Measurements from ENCODE around the gene BCAP31. TPM values are rescaled to one million over a fixed set of nuclear protein-coding genes. Genes with fewer than 3 reads are reported as not detected.

Gene BCAP31
- total RNA-seq, 1 experiment from 2014 or later: 150 TPM

DNA sequence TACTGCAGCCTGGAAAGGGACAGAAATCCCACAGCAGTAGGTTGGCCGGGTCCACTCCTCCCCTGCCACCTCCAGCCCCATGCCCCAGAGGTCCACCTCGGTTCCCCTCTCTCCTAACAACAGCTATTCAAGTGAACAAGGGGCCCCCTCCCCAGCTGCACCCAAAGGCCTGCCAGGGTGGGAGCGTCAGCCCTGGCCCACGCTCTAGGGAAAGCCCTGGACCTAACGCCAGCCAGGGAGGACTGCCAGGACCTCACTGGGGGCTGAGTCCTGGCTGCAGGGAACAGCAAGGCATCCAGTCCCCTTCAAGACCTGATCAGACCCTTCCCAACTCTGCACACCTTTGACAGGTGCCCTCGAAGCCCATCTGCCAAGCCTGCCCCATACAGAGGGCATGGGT, 23.2 kb downstream of the BCAP31 start (continued):
- no peak for TF ChIP-seq AR (CRISPR knock-in tag; IDR thresholded peaks at IDR 0.05)
- TF ChIP-seq, protein P1, sequence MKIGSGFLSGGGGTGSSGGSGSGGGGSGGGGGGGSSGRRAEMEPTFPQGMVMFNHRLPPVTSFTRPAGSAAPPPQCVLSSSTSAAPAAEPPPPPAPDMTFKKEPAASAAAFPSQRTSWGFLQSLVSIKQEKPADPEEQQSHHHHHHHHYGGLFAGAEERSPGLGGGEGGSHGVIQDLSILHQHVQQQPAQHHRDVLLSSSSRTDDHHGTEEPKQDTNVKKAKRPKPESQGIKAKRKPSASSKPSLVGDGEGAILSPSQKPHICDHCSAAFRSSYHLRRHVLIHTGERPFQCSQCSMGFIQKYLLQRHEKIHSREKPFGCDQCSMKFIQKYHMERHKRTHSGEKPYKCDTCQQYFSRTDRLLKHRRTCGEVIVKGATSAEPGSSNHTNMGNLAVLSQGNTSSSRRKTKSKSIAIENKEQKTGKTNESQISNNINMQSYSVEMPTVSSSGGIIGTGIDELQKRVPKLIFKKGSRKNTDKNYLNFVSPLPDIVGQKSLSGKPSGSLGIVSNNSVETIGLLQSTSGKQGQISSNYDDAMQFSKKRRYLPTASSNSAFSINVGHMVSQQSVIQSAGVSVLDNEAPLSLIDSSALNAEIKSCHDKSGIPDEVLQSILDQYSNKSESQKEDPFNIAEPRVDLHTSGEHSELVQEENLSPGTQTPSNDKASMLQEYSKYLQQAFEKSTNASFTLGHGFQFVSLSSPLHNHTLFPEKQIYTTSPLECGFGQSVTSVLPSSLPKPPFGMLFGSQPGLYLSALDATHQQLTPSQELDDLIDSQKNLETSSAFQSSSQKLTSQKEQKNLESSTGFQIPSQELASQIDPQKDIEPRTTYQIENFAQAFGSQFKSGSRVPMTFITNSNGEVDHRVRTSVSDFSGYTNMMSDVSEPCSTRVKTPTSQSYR (CRISPR knock-in tag; IDR thresholded peaks at IDR 0.05): no peak

GRCh38 chrX:153700376-153700945, 23.7 kb downstream of the BCAP31 start:
- Mint-ChIP-seq H3K27ac (no peak overlapping the region), H3K4me1 (no peaks in the 10 kb centered on the region), H3K27me3 (ENCODE audit: low read depth) (no peaks in the 10 kb centered on the region), H3K36me3 (peaks cover 4% of the 10 kb centered on the region; the same call in 1 of the 2 replicates), H3K9me3 (no peaks in the 10 kb centered on the region), H3K4me3 (no peak overlapping the region)
- POLR2A ChIA-PET: no interaction called here
- CTCF ChIA-PET: interaction anchor here (2.6 kb wide), 1 partner anchor 8 kb away, joined by 6 read pairs; no protein-coding TSS in a partner anchor
- no peak for ATAC-seq
- DNase-seq (ENCODE audit: low spot score): no peak
- TF ChIP-seq, protein P2, sequence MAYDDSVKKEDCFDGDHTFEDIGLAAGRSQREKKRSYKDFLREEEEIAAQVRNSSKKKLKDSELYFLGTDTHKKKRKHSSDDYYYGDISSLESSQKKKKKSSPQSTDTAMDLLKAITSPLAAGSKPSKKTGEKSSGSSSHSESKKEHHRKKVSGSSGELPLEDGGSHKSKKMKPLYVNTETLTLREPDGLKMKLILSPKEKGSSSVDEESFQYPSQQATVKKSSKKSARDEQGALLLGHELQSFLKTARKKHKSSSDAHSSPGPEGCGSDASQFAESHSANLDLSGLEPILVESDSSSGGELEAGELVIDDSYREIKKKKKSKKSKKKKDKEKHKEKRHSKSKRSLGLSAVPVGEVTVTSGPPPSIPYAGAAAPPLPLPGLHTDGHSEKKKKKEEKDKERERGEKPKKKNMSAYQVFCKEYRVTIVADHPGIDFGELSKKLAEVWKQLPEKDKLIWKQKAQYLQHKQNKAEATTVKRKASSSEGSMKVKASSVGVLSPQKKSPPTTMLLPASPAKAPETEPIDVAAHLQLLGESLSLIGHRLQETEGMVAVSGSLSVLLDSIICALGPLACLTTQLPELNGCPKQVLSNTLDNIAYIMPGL (CRISPR knock-in tag; IDR thresholded peaks at IDR 0.05): no peak
- TF ChIP-seq USF2 (CRISPR knock-in tag; IDR thresholded peaks at IDR 0.05) (no peak), CREB1 (CRISPR knock-in tag; IDR thresholded peaks at IDR 0.05) (no peak), ZNF512 (CRISPR knock-in tag; IDR thresholded peaks at IDR 0.05; ENCODE audit: borderline replicate concordance) (no peak), ATF1 (CRISPR knock-in tag; IDR thresholded peaks at IDR 0.05) (no peak), AR (CRISPR knock-in tag; IDR thresholded peaks at IDR 0.05) (no peak), NR3C1 (CRISPR knock-in tag; conservative IDR thresholded peaks at IDR 0.05; ENCODE audit: low read depth) (no peak), GRHL2 (CRISPR knock-in tag; IDR thresholded peaks at IDR 0.05; ENCODE audit: insufficient replicate concordance, severe bottlenecking) (no peak), ZSCAN18 (CRISPR knock-in tag; IDR thresholded peaks at IDR 0.05) (no peak), TP53 (CRISPR knock-in tag; IDR thresholded peaks at IDR 0.05) (no peak), ZNF138 (CRISPR knock-in tag; conservative IDR thresholded peaks at IDR 0.05) (no peak), GTF2I (CRISPR knock-in tag; conservative IDR thresholded peaks at IDR 0.05) (no peak), MLX (CRISPR knock-in tag; IDR thresholded peaks at IDR 0.05) (no peak)
- TF ChIP-seq, protein P3, sequence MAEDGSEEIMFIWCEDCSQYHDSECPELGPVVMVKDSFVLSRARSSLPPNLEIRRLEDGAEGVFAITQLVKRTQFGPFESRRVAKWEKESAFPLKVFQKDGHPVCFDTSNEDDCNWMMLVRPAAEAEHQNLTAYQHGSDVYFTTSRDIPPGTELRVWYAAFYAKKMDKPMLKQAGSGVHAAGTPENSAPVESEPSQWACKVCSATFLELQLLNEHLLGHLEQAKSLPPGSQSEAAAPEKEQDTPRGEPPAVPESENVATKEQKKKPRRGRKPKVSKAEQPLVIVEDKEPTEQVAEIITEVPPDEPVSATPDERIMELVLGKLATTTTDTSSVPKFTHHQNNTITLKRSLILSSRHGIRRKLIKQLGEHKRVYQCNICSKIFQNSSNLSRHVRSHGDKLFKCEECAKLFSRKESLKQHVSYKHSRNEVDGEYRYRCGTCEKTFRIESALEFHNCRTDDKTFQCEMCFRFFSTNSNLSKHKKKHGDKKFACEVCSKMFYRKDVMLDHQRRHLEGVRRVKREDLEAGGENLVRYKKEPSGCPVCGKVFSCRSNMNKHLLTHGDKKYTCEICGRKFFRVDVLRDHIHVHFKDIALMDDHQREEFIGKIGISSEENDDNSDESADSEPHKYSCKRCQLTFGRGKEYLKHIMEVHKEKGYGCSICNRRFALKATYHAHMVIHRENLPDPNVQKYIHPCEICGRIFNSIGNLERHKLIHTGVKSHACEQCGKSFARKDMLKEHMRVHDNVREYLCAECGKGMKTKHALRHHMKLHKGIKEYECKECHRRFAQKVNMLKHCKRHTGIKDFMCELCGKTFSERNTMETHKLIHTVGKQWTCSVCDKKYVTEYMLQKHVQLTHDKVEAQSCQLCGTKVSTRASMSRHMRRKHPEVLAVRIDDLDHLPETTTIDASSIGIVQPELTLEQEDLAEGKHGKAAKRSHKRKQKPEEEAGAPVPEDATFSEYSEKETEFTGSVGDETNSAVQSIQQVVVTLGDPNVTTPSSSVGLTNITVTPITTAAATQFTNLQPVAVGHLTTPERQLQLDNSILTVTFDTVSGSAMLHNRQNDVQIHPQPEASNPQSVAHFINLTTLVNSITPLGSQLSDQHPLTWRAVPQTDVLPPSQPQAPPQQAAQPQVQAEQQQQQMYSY (CRISPR knock-in tag; IDR thresholded peaks at IDR 0.05): no peak

All from WTC11 (cell line).